HG03457 (cell line): ENCODE results near the gene POMC.
A peak's percentile ranks its signal among the peaks of the same experiment; 100 is the strongest.
"Not testable (repeated sequence)": the region's sequence is repeated elsewhere in the genome, so short reads cannot be mapped to it uniquely, and the experiment has no call there.

Experiments used
- ATAC-seq: cut with Tn5 transposase; IDR thresholded peaks from one replicate; pipeline ENCODE4 v1.9.1; 2021; ENCODE audit warnings: moderate number of reproducible peaks; ENCODE audit not compliant: unreplicated experiment

The POMC gene

GRCh38 chr2:25177211-25177611 is 8.8 kb upstream of the POMC start:
- ATAC-seq, result no peak

GRCh38 chr2:25176541-25177181 is 8.3 kb upstream of the POMC start:
- ATAC-seq, result no peak

- ATAC-seq, result no peak
Observed at GRCh38 chr2:25176138-25176537, 7.8 kb upstream of the POMC start.

GRCh38 chr2:25174192-25174861 is 5.9 kb upstream of the POMC start:
- no peak for ATAC-seq

- ATAC-seq, result no peak
Observed at GRCh38 chr2:25173719-25174118, 5.3 kb upstream of the POMC start.

GRCh38 chr2:25170888-25171287 is 2.5 kb upstream of the POMC start:
- no peak for ATAC-seq

GRCh38 chr2:25169073-25169470 is 692 bp upstream of the POMC start:
- ATAC-seq, result no peak

GRCh38 chr2:25165992-25166875 is 2.1 kb downstream of the POMC start:
- ATAC-seq, result peak; percentile 82

GRCh38 chr2:25164561-25164960 is 3.8 kb downstream of the POMC start:
- no peak for ATAC-seq

- not testable (repeated sequence) for ATAC-seq
Observed at GRCh38 chr2:25162061-25162460, 6.3 kb downstream of the POMC start.

- no peak for ATAC-seq
Observed at GRCh38 chr2:25161055-25161781, 7.2 kb downstream of the POMC start.

GRCh38 chr2:25160376-25160775 is 8.0 kb downstream of the POMC start:
- ATAC-seq, result no peak

- no peak for ATAC-seq
Observed at GRCh38 chr2:25159949-25160348, 8.4 kb downstream of the POMC start.

GRCh38 chr2:25158096-25158852 is 10.1 kb downstream of the POMC start:
- ATAC-seq, result no peak

- no peak for ATAC-seq
Observed at GRCh38 chr2:25155401-25155800, 13.0 kb downstream of the POMC start.

- no peak for ATAC-seq
Observed at GRCh38 chr2:25151718-25152117, 16.7 kb downstream of the POMC start.

GRCh38 chr2:25150993-25151392 is 17.4 kb downstream of the POMC start:
- ATAC-seq, result not testable (repeated sequence)

- ATAC-seq, result no peak
Observed at GRCh38 chr2:25149646-25150045, 18.7 kb downstream of the POMC start.

GRCh38 chr2:25146896-25147295 is 21.5 kb downstream of the POMC start:
- no peak for ATAC-seq

GRCh38 chr2:25145803-25146202 is 22.6 kb downstream of the POMC start:
- no peak for ATAC-seq
